AG09319 (cell line): ENCODE data around the gene USP34.
"Not testable (repeated sequence)": the region's sequence is repeated elsewhere in the genome, so short reads cannot be mapped to it uniquely, and the experiment has no call there.

Experiments used
- DNase-seq: peaks from one replicate; pipeline ENCODE4 v3.0.0-alpha.2; 2010; ENCODE audit warnings: low read depth; ENCODE audit errors: extremely low read depth
- CTCF ChIP-seq: IDR thresholded peaks from 2 replicates; pipeline ENCODE4 v1.5.1; 2011; ENCODE audit warnings: low read depth, mild to moderate bottlenecking, inconsistent platforms, low read length, moderate library complexity

The USP34 gene

GRCh38 chr2:61410185-61410584 is 60.7 kb downstream of the USP34 start:
- no peak for TF ChIP-seq CTCF
- DNase-seq = no peak

GRCh38 chr2:61405813-61406212 is 65.1 kb downstream of the USP34 start:
- no peak for TF ChIP-seq CTCF
- no peak for DNase-seq

GRCh38 chr2:61404438-61404837 is 66.4 kb downstream of the USP34 start:
- no peak for TF ChIP-seq CTCF
- no peak for DNase-seq

- no peak for DNase-seq
- no peak for TF ChIP-seq CTCF
Measured at GRCh38 chr2:61398413-61398812, 72.5 kb downstream of the USP34 start.

GRCh38 chr2:61396005-61396404 is 74.9 kb downstream of the USP34 start:
- no peak for TF ChIP-seq CTCF
- DNase-seq = no peak

GRCh38 chr2:61387588-61387987 is 83.3 kb downstream of the USP34 start:
- DNase-seq = not testable (repeated sequence)

- not testable (repeated sequence) for DNase-seq
Measured at GRCh38 chr2:61380882-61381197, 90.0 kb downstream of the USP34 start.

GRCh38 chr2:61380056-61380881 is 90.6 kb downstream of the USP34 start:
- no peak for TF ChIP-seq CTCF
- DNase-seq = no peak
